Skin of body (tissue), 2 donors: ENCODE measurements around the gene GJB1. TPM values are rescaled to one million over a fixed set of nuclear protein-coding genes. Genes with fewer than 3 reads are reported as not detected.
"Not testable (repeated sequence)": the region's sequence is repeated elsewhere in the genome, so short reads cannot be mapped to it uniquely, and the experiment has no call there.

Experiments used
- DNase-seq: peaks from one replicate; lab custom pipeline; 2025; lab: John Stamatoyannopoulos, UW
- total RNA-seq: library from RNA; depleted of rRNA; stranded (reverse); fragments of >200 nt; gene quantifications from one replicate; pipeline ENCODE4 v1.2.3, GENCODE V29; 2014

Gene GJB1
- 0.30 TPM for total RNA-seq

- no peak for DNase-seq
Observed at GRCh38 chrX:71222929-71223328, at the start of gene GJB1. Gene GJB1, plus strand, starts transcription at chrX:71223224. Its CDS starts 484 bp downstream, at chrX:71223708.

GRCh38 chrX:71173440-71173839 lies 49.6 kb upstream of the GJB1 start:
- no peak for DNase-seq

- DNase-seq, result no peak
Observed at GRCh38 chrX:71174795-71175194, 48.2 kb upstream of the GJB1 start.

- DNase-seq, result no peak
Observed at GRCh38 chrX:71175531-71175930, 47.5 kb upstream of the GJB1 start.

- no peak for DNase-seq
Observed at GRCh38 chrX:71177327-71177726, 45.7 kb upstream of the GJB1 start.

GRCh38 chrX:71178908-71179307 lies 44.1 kb upstream of the GJB1 start:
- peak; percentile 6 for DNase-seq

GRCh38 chrX:71180579-71181265 lies 42.3 kb upstream of the GJB1 start:
- not testable (repeated sequence) for DNase-seq

- DNase-seq, result no peak
Observed at GRCh38 chrX:71181558-71181909, 41.5 kb upstream of the GJB1 start.

- peak; percentile 97 for DNase-seq
Observed at GRCh38 chrX:71181910-71182799, 40.9 kb upstream of the GJB1 start.

GRCh38 chrX:71182871-71183270 lies 40.2 kb upstream of the GJB1 start:
- DNase-seq, result peak; percentile 1

GRCh38 chrX:71183341-71183740 lies 39.7 kb upstream of the GJB1 start:
- no peak for DNase-seq

GRCh38 chrX:71184092-71184491 lies 38.9 kb upstream of the GJB1 start:
- no peak for DNase-seq

GRCh38 chrX:71184803-71185495 lies 38.1 kb upstream of the GJB1 start:
- DNase-seq, result no peak

GRCh38 chrX:71191248-71191647 lies 31.8 kb upstream of the GJB1 start:
- DNase-seq, result no peak

GRCh38 chrX:71195964-71196649 lies 26.9 kb upstream of the GJB1 start:
- DNase-seq, result no peak

GRCh38 chrX:71198066-71198465 lies 25.0 kb upstream of the GJB1 start:
- DNase-seq, result no peak

- no peak for DNase-seq
Observed at GRCh38 chrX:71199252-71200008, 23.6 kb upstream of the GJB1 start.

- no peak for DNase-seq
Observed at GRCh38 chrX:71210816-71211215, 12.2 kb upstream of the GJB1 start.

GRCh38 chrX:71212536-71212935 lies 10.5 kb upstream of the GJB1 start:
- DNase-seq, result no peak

GRCh38 chrX:71214152-71214551 lies 8.9 kb upstream of the GJB1 start:
- no peak for DNase-seq
